Mucosa of stomach (tissue), 1 donor: ENCODE data around the gene GGCX.
"Not testable (repeated sequence)": the region's sequence is repeated elsewhere in the genome, so short reads cannot be mapped to it uniquely, and the experiment has no call there.

ENCODE experiments used
- H3K27me3 ChIP-seq: one replicate; pipeline ENCODE4 v1.7.0; 2013; ENCODE audit warnings: mild to moderate bottlenecking, low read length; ENCODE audit not compliant: control insufficient read depth, insufficient read depth
- H3K36me3 ChIP-seq: one replicate; pipeline ENCODE4 v1.7.0; 2013; ENCODE audit warnings: low read length; ENCODE audit not compliant: control insufficient read depth, insufficient read depth
- H3K4me1 ChIP-seq: one replicate; pipeline ENCODE4 v1.7.0; 2013; ENCODE audit warnings: mild to moderate bottlenecking, low read length; ENCODE audit not compliant: control insufficient read depth, insufficient read depth
- H3K4me3 ChIP-seq: one replicate; pipeline ENCODE4 v1.7.0; 2013; ENCODE audit warnings: low read length
- H3K9ac ChIP-seq: one replicate; pipeline ENCODE4 v1.7.0; 2013; ENCODE audit warnings: mild to moderate bottlenecking, low read length, moderate library complexity
- H3K9me3 ChIP-seq: one replicate; pipeline ENCODE4 v1.7.0; 2013; ENCODE audit warnings: mild to moderate bottlenecking, low read length, moderate library complexity; ENCODE audit not compliant: control insufficient read depth
- donor health status: Pancreatic carcinoma.

GGCX gene

DNA sequence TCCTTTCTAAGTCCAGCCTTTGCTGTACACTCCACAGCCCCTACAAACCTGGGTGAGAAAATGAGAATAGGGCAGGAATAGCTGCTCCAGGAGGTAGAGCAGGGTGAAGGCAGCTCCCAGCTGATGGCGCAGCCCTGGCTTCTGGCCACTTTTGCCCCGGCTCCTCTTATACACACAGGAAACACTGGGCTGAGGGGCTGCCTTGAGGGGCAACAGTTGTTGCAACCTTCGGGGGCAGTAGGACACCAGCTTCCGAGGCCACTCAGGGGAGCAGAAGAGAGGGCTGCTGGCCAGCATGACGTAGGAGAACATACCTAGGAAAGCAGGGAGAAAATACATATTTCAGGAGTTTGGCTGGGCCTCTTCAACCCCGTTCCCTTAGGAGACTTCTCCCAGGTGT lies 8.1 kb downstream of the GGCX start:
- peaks cover 9% of the 10 kb centered on the region for H3K4me1 ChIP-seq
- no peak overlapping the region for H3K4me3 ChIP-seq
- H3K36me3 ChIP-seq = peaks cover 18% of the 10 kb centered on the region
- H3K27me3 ChIP-seq = no peaks in the 10 kb centered on the region
- H3K9me3 ChIP-seq = no peaks in the 10 kb centered on the region
- H3K9ac ChIP-seq = no peak overlapping the region

DNA sequence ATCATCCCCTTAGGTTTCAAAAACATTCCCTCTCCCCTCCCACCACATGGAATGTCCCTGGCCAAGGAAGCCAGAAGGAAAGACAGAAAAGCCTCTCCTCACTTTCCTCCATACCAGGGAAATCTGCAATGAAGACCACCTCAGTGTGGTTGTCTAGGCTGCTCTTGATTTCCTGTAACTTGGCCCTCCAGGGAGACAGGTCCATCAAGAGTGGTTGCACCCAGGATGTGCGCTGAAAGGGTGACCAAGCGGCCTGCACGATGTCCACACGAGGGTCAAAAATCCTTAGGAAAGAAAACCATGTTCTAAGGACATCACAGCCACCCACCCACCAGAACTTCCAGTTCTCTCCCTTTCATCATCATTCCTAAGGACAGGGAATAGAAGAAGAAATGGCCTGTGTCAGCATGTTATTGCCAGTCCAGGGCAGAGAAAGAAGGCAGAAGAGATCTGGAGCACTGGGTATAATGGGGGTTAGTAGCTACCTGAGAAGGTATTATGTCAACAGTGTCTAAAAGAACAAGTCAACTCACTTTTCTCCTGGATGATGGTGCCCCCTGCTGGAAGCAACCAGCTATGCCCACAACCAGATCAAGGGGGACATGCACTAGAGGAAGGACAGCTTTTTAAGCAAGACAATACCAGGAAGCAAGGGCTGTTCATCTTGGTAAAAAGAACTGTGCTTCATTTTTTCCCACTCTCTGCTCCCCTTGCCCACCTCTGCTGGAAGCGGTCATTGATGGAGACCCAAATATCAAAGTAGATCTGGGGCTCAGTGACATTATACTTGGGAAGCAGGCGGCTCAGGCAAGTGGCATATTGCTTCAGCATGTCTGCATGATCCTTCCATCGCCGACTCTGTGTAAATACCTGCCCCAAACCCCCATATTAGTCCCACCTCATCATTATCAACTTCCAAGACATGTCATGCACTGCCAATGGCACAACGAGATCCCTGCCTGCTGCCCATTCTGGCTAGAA lies 9.3 kb downstream of the GGCX start:
- Histone ChIP-seq H3K4me1 (peaks cover 9% of the 10 kb centered on the region), H3K9ac (no peak overlapping the region), H3K4me3 (no peak overlapping the region), H3K36me3 (peaks cover 17% of the 10 kb centered on the region), H3K27me3 (no peaks in the 10 kb centered on the region), H3K9me3 (no peaks in the 10 kb centered on the region)

DNA sequence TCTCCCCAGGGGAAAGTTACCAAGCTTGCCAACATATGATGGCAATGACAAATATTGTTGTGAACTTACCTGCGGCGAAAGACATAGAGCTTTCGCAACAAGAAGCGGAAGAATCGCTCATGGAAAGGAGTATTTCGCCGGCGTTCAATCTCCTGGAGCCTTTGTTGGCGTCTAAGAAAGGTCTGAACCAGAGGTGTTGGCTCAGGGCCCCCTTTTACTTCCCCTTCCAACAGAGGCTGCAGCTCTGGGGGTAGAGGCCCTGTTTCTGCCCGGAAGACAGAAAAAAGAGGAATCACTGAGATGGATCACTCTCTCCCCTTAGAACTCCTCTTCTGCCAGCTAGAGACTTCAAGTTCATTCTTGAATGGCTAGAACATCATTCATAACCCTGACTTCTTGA lies 10.8 kb downstream of the GGCX start:
- H3K27me3 ChIP-seq = no peaks in the 10 kb centered on the region
- H3K4me3 ChIP-seq = no peak overlapping the region
- peaks cover 16% of the 10 kb centered on the region for H3K36me3 ChIP-seq
- no peak overlapping the region for H3K9ac ChIP-seq
- H3K9me3 ChIP-seq = no peaks in the 10 kb centered on the region
- H3K4me1 ChIP-seq = peaks cover 9% of the 10 kb centered on the region

DNA sequence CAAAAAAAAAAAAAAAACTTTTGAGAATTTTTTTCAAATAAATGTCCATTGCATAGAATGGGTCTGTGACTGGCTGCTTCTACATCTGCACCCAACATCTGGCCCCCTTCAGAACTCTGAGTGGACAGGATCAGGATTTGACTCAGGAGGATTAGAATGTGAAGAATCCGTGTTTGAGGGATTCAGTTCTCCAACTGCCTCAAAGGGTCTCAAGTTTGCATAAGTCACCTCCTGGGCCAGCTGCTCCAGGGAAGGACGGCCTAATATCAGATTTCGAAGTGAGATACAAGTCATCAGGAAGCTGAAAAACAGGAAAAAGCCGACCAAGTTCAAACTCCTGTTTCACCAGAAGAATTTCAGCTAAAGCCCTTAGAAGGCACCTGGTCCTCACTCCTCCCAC lies 11.5 kb downstream of the GGCX start:
- Histone ChIP-seq H3K9me3 (no peaks in the 10 kb centered on the region), H3K4me3 (no peak overlapping the region), H3K4me1 (peaks cover 9% of the 10 kb centered on the region), H3K27me3 (no peaks in the 10 kb centered on the region), H3K36me3 (peaks cover 19% of the 10 kb centered on the region), H3K9ac (no peak overlapping the region)

DNA sequence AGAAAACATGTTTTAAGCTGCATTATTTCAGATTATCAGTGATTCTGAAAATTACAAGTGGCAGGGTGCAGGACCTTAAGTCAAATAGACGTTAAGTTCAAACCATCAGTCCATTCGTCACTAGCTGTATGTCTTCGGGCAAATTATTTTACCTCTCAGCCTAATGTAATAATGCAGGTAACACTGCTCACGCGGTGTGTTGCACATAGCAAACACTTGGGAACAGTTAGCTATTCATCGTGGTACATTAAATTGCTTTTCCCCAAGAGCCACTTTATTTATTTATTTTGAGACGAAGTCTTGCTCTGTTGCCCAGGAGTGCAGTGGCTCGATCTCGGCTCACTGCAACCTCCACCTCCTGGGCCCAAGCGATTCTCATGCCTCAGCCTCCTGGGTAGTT lies 12.2 kb downstream of the GGCX start:
- Histone ChIP-seq H3K4me1 (peaks cover 9% of the 10 kb centered on the region), H3K36me3 (peaks cover 17% of the 10 kb centered on the region), H3K9me3 (no peaks in the 10 kb centered on the region), H3K9ac (no peak overlapping the region), H3K4me3 (no peak overlapping the region), H3K27me3 (no peaks in the 10 kb centered on the region)

DNA sequence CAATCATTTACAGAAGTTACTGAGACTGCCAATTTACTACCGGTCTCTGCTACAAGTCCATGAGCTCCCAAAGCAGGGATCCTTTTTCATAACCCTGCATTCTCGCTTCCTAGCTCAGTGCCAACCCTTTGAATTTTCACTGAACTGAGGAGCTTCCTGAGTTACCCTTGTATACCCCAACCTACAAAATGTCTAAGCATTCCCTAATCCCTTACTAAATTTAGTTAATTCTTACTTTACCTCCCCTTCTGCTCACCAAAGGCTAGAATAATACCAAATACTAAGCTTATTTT lies 12.7 kb downstream of the GGCX start:
- Histone ChIP-seq H3K27me3 (no peaks in the 10 kb centered on the region), H3K9me3 (no peaks in the 10 kb centered on the region), H3K9ac (no peak overlapping the region), H3K36me3 (peaks cover 15% of the 10 kb centered on the region), H3K4me1 (peaks cover 9% of the 10 kb centered on the region), H3K4me3 (no peak overlapping the region)

DNA sequence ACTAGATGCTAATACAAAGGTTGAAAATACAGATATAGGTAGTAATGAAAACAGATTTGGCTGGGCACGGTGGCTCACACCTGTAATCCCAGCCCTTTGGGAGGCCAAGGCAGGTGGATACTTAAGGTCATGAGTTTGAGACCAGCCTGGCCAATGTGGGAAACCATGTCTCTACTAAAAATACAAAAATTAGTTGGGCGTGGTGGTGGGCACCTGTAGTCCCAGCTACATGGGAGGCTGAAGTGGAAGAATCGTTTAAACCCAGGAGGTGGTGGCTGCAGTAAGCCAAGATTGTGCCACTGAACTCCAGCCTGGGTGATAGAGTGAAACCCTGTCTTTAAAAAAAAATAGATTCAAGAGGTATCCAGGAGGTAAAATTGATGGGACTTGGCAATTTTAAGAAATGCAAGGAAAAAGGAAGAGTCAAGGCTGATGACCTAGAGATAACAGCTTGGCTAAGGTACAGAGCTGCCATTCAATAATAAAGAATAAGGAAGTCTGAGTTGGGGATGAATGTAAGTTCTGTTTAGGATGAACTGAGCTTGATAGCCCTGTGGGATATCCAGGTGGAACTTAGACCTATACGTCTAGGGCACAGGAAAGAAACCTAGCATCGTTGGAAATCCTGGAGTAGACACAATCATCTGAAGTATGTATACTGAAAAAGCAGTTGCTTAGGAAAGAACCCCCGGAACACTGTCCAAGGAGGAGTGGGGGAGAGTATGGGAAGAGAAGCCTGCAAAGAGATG lies 13.3 kb downstream of the GGCX start:
- peaks cover 15% of the 10 kb centered on the region for H3K36me3 ChIP-seq

DNA sequence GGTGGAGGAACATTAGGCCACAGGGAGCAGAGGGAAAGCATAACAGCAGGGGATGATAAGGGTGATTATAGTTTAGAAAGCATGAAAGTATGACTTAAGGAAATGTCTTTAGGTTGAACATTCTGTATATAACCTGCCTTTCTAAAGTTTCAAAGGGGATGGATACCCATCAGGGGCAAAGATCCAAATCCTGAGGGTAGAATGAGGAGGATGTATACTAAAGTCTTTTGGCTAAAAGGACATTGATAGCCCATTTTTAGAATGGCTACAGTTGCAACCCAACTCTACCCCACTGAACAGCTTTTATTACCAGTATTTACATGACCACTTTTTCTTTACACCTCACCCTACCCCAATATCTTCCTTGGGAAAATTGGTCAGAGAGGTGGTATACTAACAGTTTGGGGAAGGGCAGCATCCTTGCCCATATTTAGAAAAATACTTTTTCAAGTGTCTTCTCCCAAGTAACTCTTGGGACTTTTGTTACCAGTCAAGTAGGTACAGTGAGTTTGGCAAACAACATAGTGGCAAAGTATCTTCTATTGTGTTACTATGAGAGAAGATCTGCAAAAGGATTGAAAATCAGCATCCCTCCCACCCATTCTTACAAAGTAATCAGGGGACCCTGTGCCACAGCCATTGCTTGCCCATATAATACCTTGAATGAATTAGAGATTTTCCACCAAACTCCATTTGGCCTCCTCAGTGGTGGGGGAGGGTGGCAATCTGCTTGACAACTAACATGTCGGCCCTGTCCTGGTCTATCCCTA lies 14.0 kb downstream of the GGCX start:
- H3K4me1 ChIP-seq = peaks cover 19% of the 10 kb centered on the region
- H3K36me3 ChIP-seq = peaks cover 17% of the 10 kb centered on the region
- H3K27me3 ChIP-seq = no peaks in the 10 kb centered on the region
- H3K4me3 ChIP-seq = no peak overlapping the region
- no peaks in the 10 kb centered on the region for H3K9me3 ChIP-seq
- H3K9ac ChIP-seq = no peak overlapping the region

More for the DNA sequence above, 13.3 kb downstream of the GGCX start:
- H3K9me3 ChIP-seq = no peaks in the 10 kb centered on the region
- no peak overlapping the region for H3K9ac ChIP-seq
- H3K4me1 ChIP-seq = peaks cover 15% of the 10 kb centered on the region
- H3K27me3 ChIP-seq = no peaks in the 10 kb centered on the region
- H3K4me3 ChIP-seq = no peak overlapping the region

DNA sequence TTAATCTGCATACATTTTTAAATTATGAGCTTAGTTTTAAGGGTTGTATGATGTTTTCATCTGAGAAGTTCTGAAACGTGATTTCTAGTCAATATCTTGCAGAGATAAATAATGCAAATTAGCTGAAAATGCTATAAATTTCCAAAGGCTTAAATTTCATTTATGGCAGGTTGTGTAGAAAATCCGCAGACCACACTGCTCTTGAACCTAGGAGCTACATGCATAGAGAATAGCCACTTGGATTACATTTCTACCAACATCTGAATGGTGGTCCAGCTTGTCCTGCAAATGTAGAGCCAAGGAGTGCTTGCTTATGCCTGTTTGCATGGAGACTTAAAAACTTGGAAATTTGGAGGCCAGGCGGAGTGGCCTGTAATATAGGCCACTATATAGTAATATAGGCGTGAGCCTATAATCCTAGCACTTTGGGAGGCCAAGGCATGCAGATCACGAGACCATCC lies 15.5 kb downstream of the GGCX start:
- Histone ChIP-seq H3K9me3 (no peaks in the 10 kb centered on the region), H3K36me3 (peaks cover 18% of the 10 kb centered on the region), H3K4me3 (no peak overlapping the region), H3K9ac (no peak overlapping the region), H3K27me3 (no peaks in the 10 kb centered on the region), H3K4me1 (peaks cover 17% of the 10 kb centered on the region)

DNA sequence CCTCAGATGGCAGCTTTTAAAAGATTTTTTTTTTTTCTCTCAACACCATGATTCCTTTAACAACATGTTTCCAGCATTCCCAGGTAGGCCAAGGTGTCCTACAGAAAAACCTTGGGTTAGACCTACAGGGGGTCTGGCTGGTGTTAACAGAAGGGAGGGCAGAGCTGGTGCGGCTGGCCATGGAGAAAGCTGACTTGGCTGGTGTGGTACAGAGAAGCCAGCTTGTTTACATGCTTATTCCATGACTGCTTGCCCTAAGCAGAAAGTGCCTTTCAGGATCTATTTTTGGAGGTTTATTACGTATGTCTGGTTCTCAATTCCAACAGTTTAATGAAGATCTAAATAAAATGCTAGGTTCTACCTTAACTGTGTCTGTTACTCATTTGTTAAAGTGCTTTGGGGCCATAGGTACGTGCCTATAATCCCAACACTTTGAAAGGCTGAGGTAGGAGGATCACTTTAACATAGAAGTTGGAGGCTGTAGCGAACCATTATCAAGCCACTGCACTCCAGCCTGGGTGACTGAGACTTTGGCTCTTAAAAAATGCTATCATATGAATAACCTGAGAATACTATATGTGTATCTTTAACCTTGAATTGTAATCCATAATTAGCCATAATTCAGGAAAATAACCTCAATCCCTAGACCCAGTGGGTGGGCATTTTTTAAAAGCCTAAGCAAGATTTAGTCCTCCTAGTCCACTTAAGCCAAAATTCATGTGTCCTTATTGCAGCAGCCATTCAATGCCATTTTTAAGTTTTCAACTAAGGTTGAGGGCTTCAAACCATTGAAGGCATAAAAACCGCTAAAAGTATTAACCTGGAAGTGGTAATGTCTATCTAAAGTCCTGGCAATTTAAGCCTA lies 16.1 kb downstream of the GGCX start:
- H3K27me3 ChIP-seq, H3K9me3 ChIP-seq, H3K9ac ChIP-seq, H3K4me3 ChIP-seq: not testable (repeated sequence)
- H3K36me3 ChIP-seq = peaks cover 18% of the 10 kb centered on the region
- H3K4me1 ChIP-seq = peaks cover 17% of the 10 kb centered on the region

DNA sequence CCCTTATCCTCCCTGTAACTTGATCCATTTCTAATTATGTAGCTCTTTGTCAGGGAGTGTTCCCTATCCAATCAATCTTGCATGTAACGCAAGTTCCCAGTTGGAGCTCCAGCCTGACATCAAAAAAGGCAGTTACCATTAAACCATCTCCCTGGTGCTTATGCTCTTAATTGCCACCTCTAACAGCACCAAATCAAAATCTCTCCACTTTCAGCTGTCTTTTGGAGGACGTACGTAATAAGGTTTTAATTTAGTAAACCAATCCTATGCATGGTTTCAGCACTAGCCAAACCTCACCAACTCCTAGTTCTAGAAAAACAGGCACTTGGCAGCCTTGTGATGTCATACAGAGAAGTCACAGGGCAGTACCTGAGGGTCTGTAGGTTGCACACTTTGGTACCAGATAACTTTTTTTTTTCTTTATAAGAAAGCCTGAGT lies 17.0 kb downstream of the GGCX start:
- Histone ChIP-seq H3K4me1 (peaks cover 17% of the 10 kb centered on the region), H3K36me3 (peaks cover 18% of the 10 kb centered on the region)
- H3K9me3 ChIP-seq, H3K27me3 ChIP-seq, H3K4me3 ChIP-seq, H3K9ac ChIP-seq: not testable (repeated sequence)
